ENCODE data around the gene NAGA. TPM values are rescaled to one million over a fixed set of nuclear protein-coding genes. Genes with fewer than 3 reads are reported as not detected.
A peak's percentile ranks its signal among the peaks of the same experiment; 100 is the strongest.

The NAGA gene
- total RNA-seq, 1 donor from 2014 or later, result 20.2 TPM

GRCh38 chr22:42090596-42091454, 20.2 kb upstream of the NAGA start, which contains the start of gene NDUFA6:
Gene NDUFA6 (minus strand): TSS chr22:42090772. CDS start chr22:42090744, 28 bp downstream.
- peaks cover 3% of the 10 kb centered on the region for H3K9me3 Mint-ChIP-seq (ENCODE audit: low read depth)
- TF ChIP-seq, protein P1, sequence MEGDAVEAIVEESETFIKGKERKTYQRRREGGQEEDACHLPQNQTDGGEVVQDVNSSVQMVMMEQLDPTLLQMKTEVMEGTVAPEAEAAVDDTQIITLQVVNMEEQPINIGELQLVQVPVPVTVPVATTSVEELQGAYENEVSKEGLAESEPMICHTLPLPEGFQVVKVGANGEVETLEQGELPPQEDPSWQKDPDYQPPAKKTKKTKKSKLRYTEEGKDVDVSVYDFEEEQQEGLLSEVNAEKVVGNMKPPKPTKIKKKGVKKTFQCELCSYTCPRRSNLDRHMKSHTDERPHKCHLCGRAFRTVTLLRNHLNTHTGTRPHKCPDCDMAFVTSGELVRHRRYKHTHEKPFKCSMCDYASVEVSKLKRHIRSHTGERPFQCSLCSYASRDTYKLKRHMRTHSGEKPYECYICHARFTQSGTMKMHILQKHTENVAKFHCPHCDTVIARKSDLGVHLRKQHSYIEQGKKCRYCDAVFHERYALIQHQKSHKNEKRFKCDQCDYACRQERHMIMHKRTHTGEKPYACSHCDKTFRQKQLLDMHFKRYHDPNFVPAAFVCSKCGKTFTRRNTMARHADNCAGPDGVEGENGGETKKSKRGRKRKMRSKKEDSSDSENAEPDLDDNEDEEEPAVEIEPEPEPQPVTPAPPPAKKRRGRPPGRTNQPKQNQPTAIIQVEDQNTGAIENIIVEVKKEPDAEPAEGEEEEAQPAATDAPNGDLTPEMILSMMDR (IDR thresholded peaks at IDR 0.05), result peak; percentile 98
- peak within 1 kb of the TSS; percentile 99 for H3K27ac Mint-ChIP-seq (ENCODE audit: unreplicated experiment)
- peaks cover 8% of the 10 kb centered on the region for H3K36me3 Mint-ChIP-seq (ENCODE audit: low read depth)
- H3K4me1 Mint-ChIP-seq (ENCODE audit: low read depth), result peaks cover 22% of the 10 kb centered on the region
- H3K27me3 Mint-ChIP-seq (ENCODE audit: low read depth), result no peaks in the 10 kb centered on the region
- peak; percentile 99 for DNase-seq (ENCODE audit: low spot score)
- H3K4me3 Mint-ChIP-seq (ENCODE audit: unreplicated experiment), result peak within 1 kb of the TSS; percentile 96

- H3K27ac Mint-ChIP-seq (ENCODE audit: unreplicated experiment), result no peak overlapping the region
- H3K27me3 Mint-ChIP-seq (ENCODE audit: low read depth), result no peaks in the 10 kb centered on the region
- H3K4me1 Mint-ChIP-seq (ENCODE audit: low read depth), result peaks cover 24% of the 10 kb centered on the region
- peaks cover 3% of the 10 kb centered on the region for H3K9me3 Mint-ChIP-seq (ENCODE audit: low read depth)
- TF ChIP-seq, protein P1 (IDR thresholded peaks at IDR 0.05), result no peak
- H3K36me3 Mint-ChIP-seq (ENCODE audit: low read depth), result peaks cover 25% of the 10 kb centered on the region
- no peak overlapping the region for H3K4me3 Mint-ChIP-seq (ENCODE audit: unreplicated experiment)
- no peak for DNase-seq (ENCODE audit: low spot score)
Observed at GRCh38 chr22:42086051-42086450, 15.4 kb upstream of the NAGA start.

GRCh38 chr22:42084874-42085273, 14.3 kb upstream of the NAGA start:
- Mint-ChIP-seq H3K4me1 (ENCODE audit: low read depth) (peaks cover 29% of the 10 kb centered on the region), H3K27ac (ENCODE audit: unreplicated experiment) (no peak overlapping the region), H3K36me3 (ENCODE audit: low read depth) (peaks cover 23% of the 10 kb centered on the region), H3K27me3 (ENCODE audit: low read depth) (no peaks in the 10 kb centered on the region), H3K9me3 (ENCODE audit: low read depth) (peaks cover 3% of the 10 kb centered on the region), H3K4me3 (ENCODE audit: unreplicated experiment) (no peak overlapping the region)
- TF ChIP-seq, protein P1 (IDR thresholded peaks at IDR 0.05), result no peak
- no peak for DNase-seq (ENCODE audit: low spot score)

- Mint-ChIP-seq H3K4me1 (ENCODE audit: low read depth) (peaks cover 23% of the 10 kb centered on the region), H3K27me3 (ENCODE audit: low read depth) (no peaks in the 10 kb centered on the region), H3K36me3 (ENCODE audit: low read depth) (peaks cover 23% of the 10 kb centered on the region), H3K9me3 (ENCODE audit: low read depth) (no peaks in the 10 kb centered on the region), H3K27ac (ENCODE audit: unreplicated experiment) (no peak overlapping the region), H3K4me3 (ENCODE audit: unreplicated experiment) (no peak overlapping the region)
- DNase-seq (ENCODE audit: low spot score), result no peak
- TF ChIP-seq, protein P1 (IDR thresholded peaks at IDR 0.05), result no peak
Observed at GRCh38 chr22:42083119-42083518, 12.5 kb upstream of the NAGA start.

- no peaks in the 10 kb centered on the region for H3K27me3 Mint-ChIP-seq (ENCODE audit: low read depth)
- TF ChIP-seq, protein P1 (IDR thresholded peaks at IDR 0.05), result no peak
- no peak for DNase-seq (ENCODE audit: low spot score)
- peak overlapping the region; percentile 86 for H3K4me3 Mint-ChIP-seq (ENCODE audit: unreplicated experiment)
- H3K36me3 Mint-ChIP-seq (ENCODE audit: low read depth), result peaks cover 14% of the 10 kb centered on the region
- peaks cover 23% of the 10 kb centered on the region for H3K4me1 Mint-ChIP-seq (ENCODE audit: low read depth)
- peak overlapping the region; percentile 97 for H3K27ac Mint-ChIP-seq (ENCODE audit: unreplicated experiment)
- H3K9me3 Mint-ChIP-seq (ENCODE audit: low read depth), result no peaks in the 10 kb centered on the region
Observed at GRCh38 chr22:42080287-42080686, 9.7 kb upstream of the NAGA start.

Measured in chondrocyte (in vitro differentiated cells).